HEK293 (cell line): ENCODE measurements around the gene CUEDC1.

Experiments used
- CTCF ChIA-PET: fragments of 350-600 bp; formaldehyde crosslinking; extraction: SDS; loops from one replicate; lab custom pipeline; 2021; ENCODE audit warnings: antibody characterized with exemption; lab: Yijun Ruan, JAX
- POLR2A ChIA-PET: fragments of 300-600 bp; formaldehyde crosslinking; extraction: SDS; loops from one replicate; lab custom pipeline; 2020; ENCODE audit warnings: antibody characterized with exemption, inconsistent platforms; lab: Yijun Ruan, JAX
- H3K27ac ChIP-seq: fragments of 200-500 bp; sonication (Bioruptor generic); 2 replicates; pipeline ENCODE4 v1.5.1; 2014; ENCODE audit warnings: low read depth, low read length, control low read depth, inconsistent platforms; ENCODE audit errors: extremely low read depth
- H3K36me3 ChIP-seq, 2 experiments: fragments of 200-500 bp in 1 of 2; sonication (Bioruptor generic) in 1 of 2; 1 replicate in 1 of 2; 2 replicates in 1 of 2; pipeline ENCODE4 v1.5.1; 2014 to 2017; ENCODE audit warnings: inconsistent platforms in 2 of 2, low read length in 2 of 2; ENCODE audit not compliant: control insufficient read depth in 2 of 2, insufficient read depth in 1 of 2
- H3K4me1 ChIP-seq: fragments of 200-500 bp; sonication (Bioruptor generic); 2 replicates; pipeline ENCODE4 v1.5.1; 2014; ENCODE audit warnings: mild to moderate bottlenecking, low read length, inconsistent platforms; ENCODE audit not compliant: control insufficient read depth, insufficient read depth
- H3K4me3 ChIP-seq: 2 replicates; pipeline ENCODE4 v1.5.1; 2011; ENCODE audit warnings: low read depth, mild to moderate bottlenecking, control low read depth, low read length, moderate library complexity
- H3K9me3 ChIP-seq: fragments of 200-500 bp; sonication (Bioruptor generic); 2 replicates; pipeline ENCODE4 v1.5.1; 2014; ENCODE audit warnings: low read depth, low read length, inconsistent platforms; ENCODE audit not compliant: control insufficient read depth, insufficient read depth
- ATF2 ChIP-seq: fragments of 450-650 bp; formaldehyde crosslinking; IDR thresholded peaks from 2 replicates; pipeline ENCODE4 v1.5.1; 2016; ENCODE audit warnings: missing biosample characterization, missing genetic modification characterization, low read depth
- PRDM6 ChIP-seq: fragments of 450-650 bp; formaldehyde crosslinking; IDR thresholded peaks from 2 replicates; pipeline ENCODE4 v1.5.1; 2017; ENCODE audit warnings: missing biosample characterization, missing genetic modification characterization
- SCRT1 ChIP-seq: fragments of 450-650 bp; formaldehyde crosslinking; IDR thresholded peaks from 2 replicates; pipeline ENCODE4 v1.5.1; 2016; ENCODE audit warnings: missing biosample characterization, missing genetic modification characterization, borderline replicate concordance
- SCRT2 ChIP-seq: fragments of 450-650 bp; formaldehyde crosslinking; IDR thresholded peaks from 2 replicates; pipeline ENCODE4 v1.5.1; 2016; ENCODE audit warnings: missing biosample characterization, missing genetic modification characterization
- SP2 ChIP-seq: fragments of 450-650 bp; formaldehyde crosslinking; IDR thresholded peaks from 2 replicates; pipeline ENCODE4 v1.5.1; 2016; ENCODE audit warnings: missing biosample characterization, missing genetic modification characterization
- ZBTB10 ChIP-seq: fragments of 450-650 bp; formaldehyde crosslinking; IDR thresholded peaks from 2 replicates; pipeline ENCODE4 v1.5.1; 2016; ENCODE audit warnings: missing biosample characterization, missing genetic modification characterization
- ZBTB44 ChIP-seq: fragments of 450-650 bp; IDR thresholded peaks from 2 replicates; pipeline ENCODE4 v1.5.1; 2018; ENCODE audit warnings: missing biosample characterization, mild to moderate bottlenecking, missing genetic modification characterization
- ZNF341 ChIP-seq: fragments of 450-650 bp; formaldehyde crosslinking; IDR thresholded peaks from 2 replicates; pipeline ENCODE4; 2016; ENCODE audit warnings: low read depth, missing biosample characterization, missing genetic modification characterization
- ZNF362 ChIP-seq: fragments of 450-650 bp; formaldehyde crosslinking; IDR thresholded peaks from 2 replicates; pipeline ENCODE4 v1.5.1; 2016; ENCODE audit warnings: missing biosample characterization, missing genetic modification characterization
- ZNF513 ChIP-seq: fragments of 450-650 bp; IDR thresholded peaks from 2 replicates; pipeline ENCODE4 v1.5.1; 2018; ENCODE audit warnings: missing biosample characterization, missing genetic modification characterization
- ZNF704 ChIP-seq: fragments of 450-650 bp; formaldehyde crosslinking; IDR thresholded peaks from 2 replicates; pipeline ENCODE4 v1.5.1; 2016; ENCODE audit warnings: missing biosample characterization, missing genetic modification characterization
- ZNF843 ChIP-seq: fragments of 450-650 bp; formaldehyde crosslinking; IDR thresholded peaks from 2 replicates; pipeline ENCODE4 v1.5.1; 2016; ENCODE audit warnings: missing biosample characterization, missing genetic modification characterization
- ZSCAN5A ChIP-seq: fragments of 450-650 bp; formaldehyde crosslinking; IDR thresholded peaks from 2 replicates; pipeline ENCODE4 v1.5.1; 2016; ENCODE audit warnings: missing biosample characterization, missing genetic modification characterization

CUEDC1 gene

GRCh38 chr17:57823469-57824401, 131.5 kb downstream of the CUEDC1 start (continued):
- no peak for TF ChIP-seq ZNF513 (tag by site-specific recombination)

GRCh38 chr17:57819867-57820266, 135.3 kb downstream of the CUEDC1 start:
- no peaks in the 10 kb centered on the region for H3K4me1 ChIP-seq
- H3K9me3 ChIP-seq: no peaks in the 10 kb centered on the region
- TF ChIP-seq ZNF362 (tag by site-specific recombination): no peak
- TF ChIP-seq ZBTB44: peak; percentile 52; the same call in 1 of the 2 replicates
- ChIA-PET POLR2A (no interaction called here), CTCF (interaction anchor here (2.4 to 9.3 kb wide), 2 partner anchors 15 to 37 kb away, joined by 10 to 77 read pairs; no protein-coding TSS in a partner anchor)
- H3K36me3 ChIP-seq: no peaks in the 10 kb centered on the region
- no peak overlapping the region for H3K4me3 ChIP-seq
- H3K27ac ChIP-seq: no peak overlapping the region

- no peaks in the 10 kb centered on the region for H3K9me3 ChIP-seq
- TF ChIP-seq PRDM6 (tag by site-specific recombination) (peak; percentile 13; the same call in 1 of the 2 replicates), SCRT2 (tag by site-specific recombination) (peak; percentile 61), ZNF843 (tag by site-specific recombination) (no peak)
- POLR2A ChIA-PET: no interaction called here
- CTCF ChIA-PET: interaction anchor here (2.4 to 9.3 kb wide), 2 partner anchors 15 to 36 kb away, joined by 10 to 77 read pairs; no protein-coding TSS in a partner anchor
- no peak overlapping the region for H3K27ac ChIP-seq
- no peaks in the 10 kb centered on the region for H3K4me1 ChIP-seq
- no peaks in the 10 kb centered on the region for H3K36me3 ChIP-seq
- no peak overlapping the region for H3K4me3 ChIP-seq
Observed at GRCh38 chr17:57819285-57819684, 135.9 kb downstream of the CUEDC1 start.

GRCh38 chr17:57818066-57818465, 137.1 kb downstream of the CUEDC1 start:
- no peaks in the 10 kb centered on the region for H3K36me3 ChIP-seq
- no peak overlapping the region for H3K27ac ChIP-seq
- no peaks in the 10 kb centered on the region for H3K9me3 ChIP-seq
- CTCF ChIA-PET: interaction anchor here (0.5 to 9.3 kb wide), 3 partner anchors 16 to 34 kb away, joined by 3 to 77 read pairs (median 15); no protein-coding TSS in a partner anchor
- POLR2A ChIA-PET: no interaction called here
- H3K4me3 ChIP-seq: no peak overlapping the region
- H3K4me1 ChIP-seq: no peaks in the 10 kb centered on the region
- no peak for TF ChIP-seq SP2 (tag by site-specific recombination)
- no peak for TF ChIP-seq ZSCAN5A (tag by site-specific recombination)
- TF ChIP-seq ZNF341 (tag by site-specific recombination): no peak
- no peak for TF ChIP-seq ATF2
- no peak for TF ChIP-seq ZNF704
- TF ChIP-seq ZBTB10 (tag by site-specific recombination): no peak
- TF ChIP-seq SCRT1 (tag by site-specific recombination): no peak
